GM18511 (cell line): ENCODE results near the gene GOLGA6L9.
"Not testable (repeated sequence)": the region's sequence is repeated elsewhere in the genome, so short reads cannot be mapped to it uniquely, and the experiment has no call there.

Source experiments
- ATAC-seq: cut with Tn5 transposase; IDR thresholded peaks from one replicate; pipeline ENCODE4 v1.9.1; 2021; ENCODE audit warnings: mild to moderate bottlenecking, moderate library complexity; ENCODE audit not compliant: unreplicated experiment

GOLGA6L9 gene

GRCh38 chr15:82429693-82430092 is at the start of gene GOLGA6L9:
Gene GOLGA6L9, plus strand, starts transcription at chr15:82429816. Its CDS starts 264 bp downstream, at chr15:82430080.
- ATAC-seq, result not testable (repeated sequence)

GRCh38 chr15:82381330-82381955 is 48.2 kb upstream of the GOLGA6L9 start:
- ATAC-seq, result not testable (repeated sequence)

GRCh38 chr15:82387209-82387608 is 42.4 kb upstream of the GOLGA6L9 start:
- ATAC-seq, result not testable (repeated sequence)

GRCh38 chr15:82390152-82390551 is 39.5 kb upstream of the GOLGA6L9 start:
- not testable (repeated sequence) for ATAC-seq

GRCh38 chr15:82392077-82392476 is 37.5 kb upstream of the GOLGA6L9 start:
- ATAC-seq, result not testable (repeated sequence)

GRCh38 chr15:82393671-82394070 is 35.9 kb upstream of the GOLGA6L9 start:
- no peak for ATAC-seq

- not testable (repeated sequence) for ATAC-seq
Observed at GRCh38 chr15:82395788-82396187, 33.8 kb upstream of the GOLGA6L9 start.

- ATAC-seq, result no peak
Observed at GRCh38 chr15:82397817-82398216, 31.8 kb upstream of the GOLGA6L9 start.

- ATAC-seq, result no peak
Observed at GRCh38 chr15:82398785-82399184, 30.8 kb upstream of the GOLGA6L9 start.

GRCh38 chr15:82399366-82400103 is 30.1 kb upstream of the GOLGA6L9 start:
- not testable (repeated sequence) for ATAC-seq

- not testable (repeated sequence) for ATAC-seq
Observed at GRCh38 chr15:82401918-82402317, 27.7 kb upstream of the GOLGA6L9 start.

GRCh38 chr15:82402341-82402740 is 27.3 kb upstream of the GOLGA6L9 start:
- ATAC-seq, result not testable (repeated sequence)

- ATAC-seq, result not testable (repeated sequence)
Observed at GRCh38 chr15:82406211-82406610, 23.4 kb upstream of the GOLGA6L9 start.

GRCh38 chr15:82410306-82410705 is 19.3 kb upstream of the GOLGA6L9 start:
- ATAC-seq, result not testable (repeated sequence)

GRCh38 chr15:82411595-82411994 is 18.0 kb upstream of the GOLGA6L9 start:
- ATAC-seq, result peak; percentile 54

- ATAC-seq, result not testable (repeated sequence)
Observed at GRCh38 chr15:82414525-82415191, 15.0 kb upstream of the GOLGA6L9 start.

- ATAC-seq, result not testable (repeated sequence)
Observed at GRCh38 chr15:82420516-82420915, 9.1 kb upstream of the GOLGA6L9 start.

- not testable (repeated sequence) for ATAC-seq
Observed at GRCh38 chr15:82420966-82421365, 8.7 kb upstream of the GOLGA6L9 start.

GRCh38 chr15:82427117-82427516 is 2.5 kb upstream of the GOLGA6L9 start:
- ATAC-seq, result not testable (repeated sequence)

- ATAC-seq, result not testable (repeated sequence)
Observed at GRCh38 chr15:82445420-82445819, 15.8 kb downstream of the GOLGA6L9 start.

- ATAC-seq, result not testable (repeated sequence)
Observed at GRCh38 chr15:82457336-82457735, 27.7 kb downstream of the GOLGA6L9 start.
